HG02938 (cell line): ENCODE data around the gene ADAM12.

Experiments
- ATAC-seq: cut with Tn5 transposase; IDR thresholded peaks from one replicate; pipeline ENCODE4 v1.9.1; 2021; ENCODE audit warnings: mild to moderate bottlenecking, moderate library complexity; ENCODE audit not compliant: unreplicated experiment

The ADAM12 gene

GRCh38 chr10:126041804-126042231 lies 346.5 kb downstream of the ADAM12 start:
- peak; percentile 98 for ATAC-seq

DNA sequence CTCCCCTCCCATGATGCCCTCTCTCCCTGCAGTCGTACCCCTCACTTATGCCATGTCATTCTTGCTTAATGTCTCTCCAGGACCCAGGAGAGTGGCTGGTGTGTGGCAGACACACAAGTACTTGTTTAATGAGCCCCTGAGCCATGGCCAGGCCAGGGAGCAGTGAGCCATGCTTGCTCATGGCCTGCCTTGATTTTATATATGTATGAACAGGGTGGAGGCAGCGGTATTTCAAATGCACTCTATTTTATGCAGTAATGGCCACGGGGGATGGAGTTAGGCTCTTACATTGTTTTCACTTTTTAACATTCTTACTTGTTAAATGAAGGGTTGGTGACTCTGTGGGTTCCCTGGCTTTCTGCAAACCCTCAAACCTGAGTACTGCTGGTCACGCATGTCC lies 347.2 kb downstream of the ADAM12 start:
- no peak for ATAC-seq

DNA sequence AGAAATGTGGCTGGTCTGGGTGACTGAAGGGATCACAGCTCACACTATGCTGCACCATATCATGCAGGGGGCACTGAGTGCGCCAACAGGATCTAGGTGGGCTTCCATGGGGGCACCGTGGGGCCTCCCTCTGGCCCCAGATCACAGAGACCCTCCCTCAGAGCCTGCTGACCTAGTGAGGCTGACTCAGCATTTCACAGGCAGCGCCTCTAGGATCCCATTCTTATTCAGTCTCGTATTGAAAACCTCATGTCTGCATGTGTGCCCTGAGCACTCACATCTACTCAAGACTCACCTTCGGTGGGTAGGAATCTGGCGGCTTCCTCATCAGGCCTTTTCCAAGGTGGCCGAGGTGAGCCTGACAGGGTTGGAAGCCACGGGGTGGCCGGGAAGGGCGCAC lies 350.3 kb downstream of the ADAM12 start:
- no peak for ATAC-seq

GRCh38 chr10:126036515-126036914 lies 351.8 kb downstream of the ADAM12 start:
- ATAC-seq = no peak

DNA sequence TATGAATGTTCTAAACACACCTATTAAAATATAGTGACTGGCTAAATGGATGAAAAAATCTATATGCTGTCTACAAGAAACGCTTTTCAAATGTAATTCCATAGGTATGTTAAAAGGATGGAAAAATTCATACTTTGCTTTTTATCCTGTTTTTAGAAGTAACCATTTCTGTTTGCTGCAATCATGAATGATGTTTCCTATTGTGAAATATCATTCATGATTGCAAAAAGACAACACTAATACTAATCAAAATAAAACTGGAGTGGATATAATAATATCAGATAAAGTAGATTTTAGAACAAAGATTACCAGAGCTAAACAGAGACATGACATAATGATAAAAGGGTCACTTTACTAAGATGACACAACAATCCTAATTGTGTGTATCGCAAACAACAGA lies 353.7 kb downstream of the ADAM12 start:
- ATAC-seq = no peak

DNA sequence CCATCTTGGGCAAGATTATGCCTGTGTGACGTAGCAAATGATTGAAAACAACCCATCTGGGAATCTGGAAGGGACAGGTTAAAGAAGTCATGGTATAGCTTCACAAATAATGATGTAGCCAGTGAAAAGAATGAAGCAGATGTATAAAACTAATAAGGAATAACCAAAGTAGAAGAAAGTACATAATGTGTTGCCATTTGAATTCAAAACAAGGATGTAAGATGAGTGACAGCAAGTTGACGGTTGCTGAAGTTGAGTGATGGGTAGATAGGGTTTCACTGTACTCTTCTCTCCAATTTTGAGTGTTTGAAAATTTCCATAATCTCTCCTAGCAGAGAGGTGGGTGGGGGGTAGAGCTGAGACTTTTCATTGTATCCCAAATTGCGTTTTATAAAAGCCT lies 358.3 kb downstream of the ADAM12 start:
- no peak for ATAC-seq

DNA sequence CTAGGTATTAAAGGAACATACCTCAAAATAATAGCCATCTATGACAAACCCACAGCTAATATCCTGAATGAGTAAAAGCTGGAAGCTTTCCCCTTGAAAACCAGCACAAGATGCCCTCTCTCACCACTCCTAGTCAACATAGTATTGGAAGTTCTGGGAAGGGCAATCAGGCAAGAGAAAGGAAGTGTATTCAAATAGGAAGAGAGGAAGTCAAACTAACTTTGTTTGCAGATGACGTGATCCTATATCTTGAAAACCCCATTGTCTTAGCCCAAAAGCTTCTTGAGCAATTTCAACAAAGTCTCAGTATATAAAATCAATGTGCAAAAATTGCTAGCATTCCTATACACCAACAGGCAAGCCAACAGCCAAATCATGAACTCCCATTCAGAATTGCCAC lies 360.6 kb downstream of the ADAM12 start:
- no peak for ATAC-seq

- ATAC-seq = no peak
Observed at GRCh38 chr10:126022841-126023240, 365.4 kb downstream of the ADAM12 start.

DNA sequence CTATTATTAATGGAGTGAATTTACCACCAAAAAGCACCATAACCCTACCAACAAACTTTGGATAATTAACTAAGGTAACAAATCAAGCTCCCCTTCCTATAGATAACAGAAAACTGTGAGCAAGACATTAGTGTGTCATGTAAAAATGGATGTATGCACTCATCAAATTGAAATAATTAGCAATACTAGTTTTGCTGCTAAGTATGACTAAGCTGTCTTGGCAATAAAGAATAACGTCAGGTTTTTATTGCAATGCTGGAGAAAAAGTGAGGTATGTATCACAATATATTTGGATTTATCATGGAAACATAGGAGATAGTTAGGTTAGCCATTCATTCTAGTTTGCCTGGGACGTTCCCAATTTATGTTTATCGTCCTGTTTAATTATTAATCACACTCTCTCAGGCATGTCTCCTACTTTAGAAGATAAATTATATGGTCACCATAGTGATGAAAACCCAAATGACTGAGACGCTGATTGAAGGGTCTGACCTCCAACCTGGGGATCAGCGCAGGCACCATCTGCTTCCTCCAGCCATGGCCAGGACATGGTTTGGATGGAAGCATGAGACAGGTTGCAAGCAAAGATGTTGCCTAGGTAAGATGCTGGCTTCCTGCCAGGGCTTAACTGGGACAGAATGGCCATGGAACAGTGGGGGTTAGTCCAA lies 366.3 kb downstream of the ADAM12 start:
- no peak for ATAC-seq

DNA sequence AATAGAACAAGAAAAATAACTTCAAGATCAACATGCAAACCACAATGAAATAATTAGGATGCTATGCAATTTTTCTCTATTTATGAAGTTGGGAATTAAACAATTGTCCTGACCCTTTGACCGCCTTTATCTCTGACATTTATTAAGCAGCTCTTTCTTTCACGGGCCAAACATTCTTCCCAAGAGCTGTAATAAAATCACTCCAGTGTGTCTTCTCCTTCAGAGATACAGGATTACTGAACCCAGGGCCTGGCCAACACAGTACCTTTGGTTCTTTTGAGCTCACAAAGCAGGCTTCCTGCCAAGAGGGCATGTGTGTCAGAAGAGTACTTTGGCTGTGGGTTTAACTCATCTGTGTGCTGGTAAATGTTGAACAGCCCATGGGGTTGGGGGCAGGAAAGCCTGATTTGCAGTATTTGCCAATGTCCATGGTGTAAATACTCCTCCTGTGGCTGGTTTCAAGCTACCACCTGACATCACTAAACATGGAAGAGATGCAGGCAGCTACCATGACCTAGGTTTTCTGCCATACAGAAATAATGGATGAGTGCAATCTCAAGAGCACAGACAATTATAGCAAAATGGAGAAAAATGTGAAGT lies 370.2 kb downstream of the ADAM12 start:
- ATAC-seq = no peak

GRCh38 chr10:126016882-126017281 lies 371.4 kb downstream of the ADAM12 start:
- ATAC-seq = no peak

- no peak for ATAC-seq
Observed at GRCh38 chr10:126016156-126016805, 372.0 kb downstream of the ADAM12 start.

- no peak for ATAC-seq
Observed at GRCh38 chr10:126015413-126015812, 372.9 kb downstream of the ADAM12 start.

DNA sequence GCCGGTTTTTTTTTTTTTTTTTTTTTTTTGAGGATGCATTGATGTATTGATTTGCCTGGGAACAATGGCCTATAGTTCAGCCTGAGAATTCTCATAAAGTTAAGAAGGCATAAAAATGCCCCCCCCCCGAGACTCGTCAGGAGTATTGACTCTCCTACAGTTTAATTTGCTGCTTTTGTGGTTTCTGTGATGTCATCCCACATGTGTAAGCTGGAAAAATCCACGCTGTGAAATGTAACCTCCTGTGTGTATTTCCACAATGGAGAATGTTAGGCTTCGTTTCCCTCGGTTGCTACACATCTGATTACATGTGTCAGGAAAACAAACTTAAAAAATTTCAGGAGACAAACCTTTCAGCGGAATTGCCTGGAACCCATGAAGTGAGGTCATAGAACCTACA lies 374.0 kb downstream of the ADAM12 start:
- ATAC-seq = no peak

DNA sequence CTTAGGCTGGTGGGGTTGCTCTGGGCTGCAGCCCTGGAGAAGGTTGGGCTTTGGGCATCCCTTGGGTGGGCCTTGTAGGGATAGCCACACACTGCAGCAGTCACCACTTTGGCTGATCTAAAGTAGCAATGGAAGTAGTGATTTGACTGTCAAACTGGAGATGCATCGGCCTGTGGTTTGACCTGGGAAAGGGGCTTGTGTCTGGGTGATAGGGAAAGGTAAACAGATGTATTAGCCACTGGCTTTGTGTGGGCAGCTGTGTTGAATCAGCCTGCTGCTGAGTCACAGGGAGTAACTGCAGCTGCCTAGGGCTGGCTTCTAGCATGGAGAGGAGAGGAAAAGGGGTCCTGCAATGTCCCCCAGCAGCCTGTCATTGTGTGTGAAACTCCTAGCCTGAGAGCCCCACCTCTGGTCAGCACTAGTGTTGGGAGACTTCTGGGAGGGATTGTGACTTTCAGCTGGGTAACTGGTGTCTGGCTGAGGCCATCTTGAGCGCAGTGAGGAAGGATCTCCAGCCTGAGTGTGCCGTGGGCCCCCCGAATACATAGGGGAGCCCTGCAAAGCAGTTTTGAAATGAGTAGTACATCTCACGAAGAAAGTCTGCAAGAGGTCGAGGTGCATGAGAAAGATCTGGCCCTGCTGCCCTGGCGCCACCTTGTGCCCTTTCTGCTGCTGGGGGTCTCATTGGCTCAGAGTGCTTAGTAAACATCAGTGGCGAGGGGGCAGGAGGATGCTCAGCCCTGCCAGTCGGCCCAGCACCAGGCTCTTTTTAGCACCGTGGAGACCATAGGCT lies 374.6 kb downstream of the ADAM12 start:
- ATAC-seq = no peak

GRCh38 chr10:126012485-126012884 lies 375.8 kb downstream of the ADAM12 start:
- no peak for ATAC-seq

- no peak for ATAC-seq
Observed at GRCh38 chr10:126011995-126012394, 376.3 kb downstream of the ADAM12 start.

DNA sequence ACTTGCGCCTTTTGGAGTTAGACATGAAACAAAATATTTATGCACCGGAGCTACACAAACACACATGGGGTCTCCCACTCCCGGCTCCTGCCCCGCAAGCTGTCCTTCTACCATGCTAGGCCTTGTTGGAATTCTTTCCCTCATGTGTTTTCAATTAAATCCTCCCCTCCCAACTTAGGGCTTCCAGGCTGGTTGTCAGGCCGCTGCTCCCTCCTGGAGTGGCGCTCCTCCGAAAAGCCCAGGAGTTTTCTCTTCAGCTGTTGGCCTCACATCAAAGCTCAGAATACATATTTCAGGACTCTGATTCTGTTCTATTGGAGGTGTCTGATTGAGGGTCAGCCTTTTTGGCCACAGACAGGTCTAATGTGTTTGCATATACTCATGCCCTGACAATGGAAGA lies 378.6 kb downstream of the ADAM12 start:
- ATAC-seq = no peak

DNA sequence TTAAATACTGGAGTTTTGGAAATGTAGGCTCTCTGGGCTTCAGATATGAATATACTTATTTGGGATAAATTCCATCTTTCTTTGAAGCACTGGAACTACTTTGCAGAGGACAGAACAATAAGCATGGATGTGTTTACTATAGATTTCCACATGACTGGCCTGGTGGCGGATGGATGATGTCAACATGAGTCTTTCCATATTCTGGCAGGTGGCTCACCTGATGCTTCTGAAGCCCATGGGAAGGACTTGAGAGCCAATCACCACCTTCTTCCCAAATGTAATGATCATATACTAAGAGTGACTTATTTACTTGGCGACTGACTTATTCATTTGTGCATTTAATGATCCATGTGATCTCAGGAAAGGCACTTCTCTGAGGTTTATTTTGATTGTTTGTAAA lies 381.4 kb downstream of the ADAM12 start:
- no peak for ATAC-seq

DNA sequence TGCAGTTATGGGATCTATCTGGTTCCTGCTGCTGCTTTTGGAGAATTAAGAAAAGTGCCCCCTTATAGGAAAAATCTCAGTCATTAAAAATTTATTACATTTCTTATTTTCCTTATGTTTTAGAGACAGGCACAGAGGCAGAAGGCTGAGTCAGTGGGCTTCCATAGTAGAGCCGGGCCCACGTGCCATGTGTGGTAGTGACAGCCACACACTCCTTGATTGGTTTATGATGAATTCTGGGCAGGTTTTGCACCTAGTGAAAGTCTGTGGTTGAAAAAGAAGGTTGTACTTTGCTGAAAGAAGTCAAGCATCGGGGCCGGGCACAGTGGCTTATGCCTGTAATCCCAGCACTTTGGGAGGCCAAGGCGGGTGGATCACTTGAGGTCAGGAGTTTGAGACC lies 382.0 kb downstream of the ADAM12 start:
- ATAC-seq = no peak

GRCh38 chr10:126004752-126005151 lies 383.5 kb downstream of the ADAM12 start:
- no peak for ATAC-seq

GRCh38 chr10:126001576-126001975 lies 386.7 kb downstream of the ADAM12 start:
- ATAC-seq = no peak
